22Rv1 (cell line): ENCODE data around the gene PLCH2.
"Not testable (repeated sequence)": the region's sequence is repeated elsewhere in the genome, so short reads cannot be mapped to it uniquely, and the experiment has no call there.

Source experiments
- H3K27ac ChIP-seq: fragments of 450-650 bp; 2 replicates; pipeline ENCODE4 v1.5.1; 2017
- ZFX ChIP-seq: fragments of 450-650 bp; IDR thresholded peaks from 2 replicates; pipeline ENCODE4 v1.6.1; 2017; ENCODE audit warnings: antibody characterized with exemption, borderline replicate concordance
- TF ChIP-seq, protein P1 (sequence below): fragments of 450-650 bp; IDR thresholded peaks from 2 replicates; pipeline ENCODE4 v1.5.1; 2017; ENCODE audit warnings: mild to moderate bottlenecking

Gene PLCH2

GRCh38 chr1:2547210-2548067, 71.3 kb downstream of the PLCH2 start:
- H3K27ac ChIP-seq, result peak overlapping the region; percentile 99
- TF ChIP-seq, protein P1, sequence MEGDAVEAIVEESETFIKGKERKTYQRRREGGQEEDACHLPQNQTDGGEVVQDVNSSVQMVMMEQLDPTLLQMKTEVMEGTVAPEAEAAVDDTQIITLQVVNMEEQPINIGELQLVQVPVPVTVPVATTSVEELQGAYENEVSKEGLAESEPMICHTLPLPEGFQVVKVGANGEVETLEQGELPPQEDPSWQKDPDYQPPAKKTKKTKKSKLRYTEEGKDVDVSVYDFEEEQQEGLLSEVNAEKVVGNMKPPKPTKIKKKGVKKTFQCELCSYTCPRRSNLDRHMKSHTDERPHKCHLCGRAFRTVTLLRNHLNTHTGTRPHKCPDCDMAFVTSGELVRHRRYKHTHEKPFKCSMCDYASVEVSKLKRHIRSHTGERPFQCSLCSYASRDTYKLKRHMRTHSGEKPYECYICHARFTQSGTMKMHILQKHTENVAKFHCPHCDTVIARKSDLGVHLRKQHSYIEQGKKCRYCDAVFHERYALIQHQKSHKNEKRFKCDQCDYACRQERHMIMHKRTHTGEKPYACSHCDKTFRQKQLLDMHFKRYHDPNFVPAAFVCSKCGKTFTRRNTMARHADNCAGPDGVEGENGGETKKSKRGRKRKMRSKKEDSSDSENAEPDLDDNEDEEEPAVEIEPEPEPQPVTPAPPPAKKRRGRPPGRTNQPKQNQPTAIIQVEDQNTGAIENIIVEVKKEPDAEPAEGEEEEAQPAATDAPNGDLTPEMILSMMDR, result no peak
- no peak for TF ChIP-seq ZFX

DNA sequence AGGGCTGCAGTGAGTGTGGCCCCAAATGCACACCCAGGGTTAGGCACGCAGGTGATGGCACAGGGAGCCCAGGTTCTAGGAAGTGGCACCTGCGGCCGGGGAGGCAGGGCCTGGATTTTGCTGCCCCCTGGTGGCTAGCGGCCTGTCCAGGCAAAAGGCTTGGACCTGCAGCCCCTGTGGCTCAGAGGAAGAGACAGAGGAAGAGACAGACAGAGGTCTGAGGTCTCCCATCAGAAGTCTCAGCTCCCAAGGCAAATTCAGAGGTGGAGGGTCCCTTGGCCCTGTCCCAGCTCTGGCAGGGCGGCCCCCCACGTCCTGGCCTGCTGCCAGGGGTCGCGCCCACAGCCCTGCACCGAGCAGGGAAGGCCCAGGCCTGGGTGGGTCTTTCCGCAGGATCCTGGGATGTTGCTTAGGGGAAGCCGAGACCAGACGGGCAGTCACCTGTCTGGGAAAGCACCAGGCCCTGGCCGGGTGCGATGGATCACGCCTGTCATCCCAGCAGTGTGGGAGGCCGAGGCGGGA, 72.0 kb downstream of the PLCH2 start:
- H3K27ac ChIP-seq, result peak overlapping the region; percentile 99
- TF ChIP-seq, protein P1, result peak; percentile 96
- no peak for TF ChIP-seq ZFX

DNA sequence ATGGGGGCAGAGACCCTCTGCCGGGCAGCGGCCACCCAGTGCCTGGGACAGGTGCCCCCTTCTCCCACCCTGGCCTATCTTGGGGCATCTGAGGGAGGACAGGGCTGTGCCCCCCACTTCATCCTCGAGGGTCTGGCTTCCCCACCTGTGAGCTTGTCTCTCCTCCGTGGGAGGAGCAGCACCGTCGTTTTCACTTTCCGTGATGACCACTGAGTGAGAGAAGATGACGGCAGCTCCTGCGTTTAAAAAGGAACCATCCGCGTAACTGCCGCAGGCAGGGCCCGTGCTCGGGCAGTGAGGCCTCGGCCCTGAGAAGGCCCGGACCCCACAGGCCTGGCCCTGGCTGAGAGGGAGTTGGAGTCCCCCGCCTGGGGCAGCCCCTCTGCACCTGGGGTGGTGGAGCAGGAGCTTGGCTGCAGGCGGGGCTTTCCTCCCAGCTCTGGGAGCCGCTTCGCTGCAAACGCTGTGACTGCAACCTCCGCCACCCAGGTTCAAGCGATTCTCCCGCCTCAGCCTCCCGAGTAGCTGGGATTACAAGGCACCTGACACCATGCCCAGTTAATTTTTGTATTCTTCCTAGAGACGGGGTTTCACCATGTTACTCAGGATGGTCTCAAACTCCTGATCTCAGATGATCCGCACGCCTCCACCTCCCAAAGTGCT, 73.4 kb downstream of the PLCH2 start:
- H3K27ac ChIP-seq, result peak overlapping the region; percentile 99

DNA sequence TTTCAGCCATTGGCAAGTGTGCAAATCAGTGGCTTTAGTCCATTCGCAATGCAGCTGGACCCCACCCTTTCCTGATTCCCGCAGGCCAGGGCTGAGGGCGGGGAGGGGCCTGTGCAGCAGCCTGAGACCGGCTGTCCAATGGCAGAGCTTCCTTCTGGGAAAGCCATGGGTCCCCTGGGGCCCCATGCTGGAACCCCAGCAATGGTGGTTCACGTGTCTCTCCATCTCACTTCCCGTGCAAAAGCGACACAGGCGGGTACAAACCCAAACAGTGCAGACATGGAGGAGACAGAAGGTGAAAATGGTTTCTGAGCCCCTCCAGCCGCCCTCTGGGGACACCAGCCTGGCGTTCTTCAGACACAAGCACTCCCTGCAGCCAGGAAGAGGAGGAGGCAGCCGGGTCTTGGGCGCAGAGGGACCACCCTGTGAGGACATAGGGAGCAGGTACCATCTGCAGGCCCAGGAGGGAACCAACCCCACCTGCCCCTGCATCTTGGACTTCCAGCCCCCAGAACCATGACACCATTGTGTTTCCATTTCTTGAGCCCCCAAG, 74.3 kb downstream of the PLCH2 start:
- not testable (repeated sequence) for H3K27ac ChIP-seq

- not testable (repeated sequence) for H3K27ac ChIP-seq
Measured at GRCh38 chr1:2551544-2551943, 75.5 kb downstream of the PLCH2 start.

DNA sequence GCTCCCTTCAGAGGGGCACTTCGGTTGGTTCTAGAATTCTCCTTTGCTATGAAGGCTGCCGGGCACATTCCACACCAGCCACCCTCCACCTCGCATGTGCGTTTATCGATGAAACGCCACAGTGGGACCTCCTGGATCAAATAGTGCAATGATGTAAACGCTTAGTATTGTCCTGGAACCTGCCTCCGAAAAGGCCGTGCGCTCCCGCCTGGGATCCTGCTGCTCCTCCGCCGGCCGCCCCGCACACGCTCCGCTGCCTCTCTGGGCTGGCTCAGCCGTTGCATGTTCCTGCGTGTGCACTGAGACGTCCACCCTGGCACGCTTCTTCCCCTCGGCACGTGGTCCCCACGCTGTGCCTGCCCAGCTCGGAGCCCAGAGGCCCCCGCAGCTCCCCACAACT, 76.1 kb downstream of the PLCH2 start:
- TF ChIP-seq ZFX, result no peak
- TF ChIP-seq, protein P1, result no peak
- H3K27ac ChIP-seq, result no peak overlapping the region

GRCh38 chr1:2553076-2553475, 77.0 kb downstream of the PLCH2 start:
- H3K27ac ChIP-seq, result not testable (repeated sequence)

DNA sequence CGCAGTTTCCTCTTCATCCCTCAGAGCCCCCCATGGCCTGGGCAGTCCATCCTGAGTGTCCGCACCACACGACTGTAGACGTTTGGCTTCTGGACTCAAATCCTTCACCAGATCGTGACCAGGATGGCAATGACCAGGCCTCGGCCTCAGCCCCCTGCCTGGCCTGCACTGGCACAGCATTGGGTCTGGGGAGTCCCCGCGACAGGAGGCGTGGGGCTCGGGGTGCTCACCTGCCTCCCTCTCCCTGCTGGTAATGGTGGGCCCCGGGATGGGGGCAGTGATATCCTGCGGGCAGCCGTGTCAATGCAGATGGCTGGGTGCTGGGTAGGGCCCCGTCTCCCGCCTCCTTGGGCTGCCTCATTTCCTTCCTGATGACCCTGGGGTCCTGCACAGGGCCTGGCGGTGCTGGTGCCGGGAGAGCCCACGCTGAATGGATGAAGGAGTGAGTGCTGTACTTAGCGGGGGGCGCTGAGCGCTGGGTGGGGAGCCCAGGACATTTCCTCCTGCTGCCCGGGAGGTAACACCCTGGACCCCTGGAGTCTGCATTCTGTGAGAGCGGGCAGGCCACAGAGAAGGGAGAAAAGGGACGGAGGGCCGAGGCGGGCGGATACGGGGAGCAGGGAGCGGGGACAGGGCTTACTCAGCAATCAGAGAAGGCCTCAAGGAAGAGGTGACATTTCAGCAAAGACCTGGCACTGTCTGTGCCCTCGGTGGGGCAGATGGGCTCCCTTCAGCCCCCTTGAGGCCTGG, 78.0 kb downstream of the PLCH2 start:
- no peak overlapping the region for H3K27ac ChIP-seq
- TF ChIP-seq, protein P1, result no peak
- no peak for TF ChIP-seq ZFX
